ENCODE data around the gene EXTL1. TPM values are rescaled to one million over a fixed set of nuclear protein-coding genes. Genes with fewer than 3 reads are reported as not detected.

Gene EXTL1
- polyA plus RNA-seq, 4 donors = 0.41 to 0.51 TPM; not detected in 2

- Histone ChIP-seq H3K4me3 (ENCODE audit: low read depth in 1 of 3, low read length in 3 of 3) (peak overlapping the region in 2 of 3 donors; percentile 35 to 73), H3K27ac (ENCODE audit: low read depth in 1 of 3, low read length in 2 of 3) (peak overlapping the region in 1 of 3 donors; percentile 91), H3K27me3 (ENCODE audit: control insufficient read depth in 3 of 3, insufficient read depth in 3 of 3, low read length in 3 of 3) (peaks cover 14 to 22% (median 18%) of the 10 kb centered on the region in 3 donors), H3K4me1 (ENCODE audit: control insufficient read depth in 3 of 3, insufficient read depth in 2 of 3, low read depth in 1 of 3, low read length in 2 of 3) (peaks cover 0 to 51% (median 2%) of the 10 kb centered on the region in 3 donors), H3K9me3 (ENCODE audit: control insufficient read depth in 2 of 2, insufficient read depth in 1 of 2, low read depth in 1 of 2, low read length in 1 of 2) (no peaks in the 10 kb centered on the region), H3K36me3 (ENCODE audit: control insufficient read depth in 3 of 3, insufficient read depth in 2 of 3, low read depth in 1 of 3, low read length in 3 of 3) (peaks cover 0 to 29% (median 0%) of the 10 kb centered on the region in 3 donors)
- DNase-seq (peak in 1 of 2 donors; percentile 71), FAIRE-seq (no peak)
- 5 to 7% (median 6%) methylated on average over 30 to 57 of the region's 57 CpGs for WGBS, 3 donors
Measured at GRCh38 chr1:26046246-26047095, 24.9 kb downstream of the EXTL1 start.

- Histone ChIP-seq H3K27me3 (ENCODE audit: control insufficient read depth in 3 of 3, insufficient read depth in 3 of 3, low read length in 3 of 3) (peaks cover 14 to 22% (median 18%) of the 10 kb centered on the region in 3 donors), H3K4me3 (ENCODE audit: low read depth in 1 of 3, low read length in 3 of 3) (peak overlapping the region in 1 of 3 donors; percentile 73), H3K27ac (ENCODE audit: low read depth in 1 of 3, low read length in 2 of 3) (peak overlapping the region in 1 of 3 donors; percentile 91), H3K9me3 (ENCODE audit: control insufficient read depth in 2 of 2, insufficient read depth in 1 of 2, low read depth in 1 of 2, low read length in 1 of 2) (no peaks in the 10 kb centered on the region), H3K36me3 (ENCODE audit: control insufficient read depth in 3 of 3, insufficient read depth in 2 of 3, low read depth in 1 of 3, low read length in 3 of 3) (peaks cover 0 to 21% (median 0%) of the 10 kb centered on the region in 3 donors), H3K4me1 (ENCODE audit: control insufficient read depth in 3 of 3, insufficient read depth in 2 of 3, low read depth in 1 of 3, low read length in 2 of 3) (peaks cover 0 to 51% (median 2%) of the 10 kb centered on the region in 3 donors)
- FAIRE-seq (no peak), DNase-seq (no peak)
- WGBS, 3 donors = 73 to 77% (median 74%) methylated on average over 7 of the region's 7 CpGs
Measured at GRCh38 chr1:26047278-26047874, 25.8 kb downstream of the EXTL1 start.

- FAIRE-seq = no peak
Measured at GRCh38 chr1:26049531-26050247, 28.1 kb downstream of the EXTL1 start.

GRCh38 chr1:26050248-26050640 is 28.7 kb downstream of the EXTL1 start:
- Histone ChIP-seq H3K9me3 (ENCODE audit: control insufficient read depth in 2 of 2, insufficient read depth in 1 of 2, low read depth in 1 of 2, low read length in 1 of 2) (no peaks in the 10 kb centered on the region), H3K36me3 (ENCODE audit: control insufficient read depth in 3 of 3, insufficient read depth in 2 of 3, low read depth in 1 of 3, low read length in 3 of 3) (no peaks in the 10 kb centered on the region), H3K4me1 (ENCODE audit: control insufficient read depth in 3 of 3, insufficient read depth in 2 of 3, low read depth in 1 of 3, low read length in 2 of 3) (peaks cover 0 to 48% (median 2%) of the 10 kb centered on the region in 3 donors), H3K4me3 (ENCODE audit: low read depth in 1 of 3, low read length in 3 of 3) (no peak overlapping the region), H3K27me3 (ENCODE audit: control insufficient read depth in 3 of 3, insufficient read depth in 3 of 3, low read length in 3 of 3) (peaks cover 10 to 17% (median 12%) of the 10 kb centered on the region in 3 donors), H3K27ac (ENCODE audit: low read depth in 1 of 3, low read length in 2 of 3) (peak overlapping the region in 1 of 3 donors; percentile 89)
- FAIRE-seq (no peak), DNase-seq (no peak)
- WGBS, 3 donors = 91 to 95% (median 91%) methylated on average over 6 of the region's 6 CpGs

More at GRCh38 chr1:26049531-26050247, 28.1 kb downstream of the EXTL1 start:
- Histone ChIP-seq H3K4me1 (ENCODE audit: control insufficient read depth in 3 of 3, insufficient read depth in 2 of 3, low read depth in 1 of 3, low read length in 2 of 3) (peaks cover 0 to 49% (median 2%) of the 10 kb centered on the region in 3 donors), H3K27me3 (ENCODE audit: control insufficient read depth in 3 of 3, insufficient read depth in 3 of 3, low read length in 3 of 3) (peaks cover 14 to 22% (median 17%) of the 10 kb centered on the region in 3 donors), H3K9me3 (ENCODE audit: control insufficient read depth in 2 of 2, insufficient read depth in 1 of 2, low read depth in 1 of 2, low read length in 1 of 2) (no peaks in the 10 kb centered on the region), H3K36me3 (ENCODE audit: control insufficient read depth in 3 of 3, insufficient read depth in 2 of 3, low read depth in 1 of 3, low read length in 3 of 3) (no peaks in the 10 kb centered on the region), H3K4me3 (ENCODE audit: low read depth in 1 of 3, low read length in 3 of 3) (no peak overlapping the region), H3K27ac (ENCODE audit: low read depth in 1 of 3, low read length in 2 of 3) (peak overlapping the region in 2 of 3 donors; percentile 0 to 89)
- WGBS, 3 donors = 38 to 65% (median 43%) methylated on average over 10 of the region's 10 CpGs
- DNase-seq = peak; percentile 90 to 93

- Histone ChIP-seq H3K27me3 (ENCODE audit: control insufficient read depth in 3 of 3, insufficient read depth in 3 of 3, low read length in 3 of 3) (peaks cover 0 to 9% (median 0%) of the 10 kb centered on the region in 3 donors), H3K36me3 (ENCODE audit: control insufficient read depth in 3 of 3, insufficient read depth in 2 of 3, low read depth in 1 of 3, low read length in 3 of 3) (no peaks in the 10 kb centered on the region), H3K4me1 (ENCODE audit: control insufficient read depth in 3 of 3, insufficient read depth in 2 of 3, low read depth in 1 of 3, low read length in 2 of 3) (peaks cover 0 to 29% (median 2%) of the 10 kb centered on the region in 3 donors), H3K4me3 (ENCODE audit: low read depth in 1 of 3, low read length in 3 of 3) (peak overlapping the region in 1 of 3 donors; percentile 38), H3K9me3 (ENCODE audit: control insufficient read depth in 2 of 2, insufficient read depth in 1 of 2, low read depth in 1 of 2, low read length in 1 of 2) (no peaks in the 10 kb centered on the region), H3K27ac (ENCODE audit: low read depth in 1 of 3, low read length in 2 of 3) (peak overlapping the region in 1 of 3 donors; percentile 84)
- peak; percentile 49 to 76 for DNase-seq
- no peak for FAIRE-seq
- 36 to 58% (median 55%) methylated on average over 16 of the region's 16 CpGs for WGBS, 3 donors
Measured at GRCh38 chr1:26053718-26054560, 32.4 kb downstream of the EXTL1 start.

GRCh38 chr1:26055041-26055440 is 33.5 kb downstream of the EXTL1 start:
- WGBS, 3 donors = 87 to 91% (median 90%) methylated on average over 2 of the region's 2 CpGs
- FAIRE-seq = no peak
- H3K9me3 ChIP-seq (ENCODE audit: control insufficient read depth in 2 of 2, insufficient read depth in 1 of 2, low read depth in 1 of 2, low read length in 1 of 2) = no peaks in the 10 kb centered on the region
- no peaks in the 10 kb centered on the region for H3K36me3 ChIP-seq (ENCODE audit: control insufficient read depth in 3 of 3, insufficient read depth in 2 of 3, low read depth in 1 of 3, low read length in 3 of 3)
- H3K27me3 ChIP-seq (ENCODE audit: control insufficient read depth in 3 of 3, insufficient read depth in 3 of 3, low read length in 3 of 3) = peaks cover 0 to 5% (median 0%) of the 10 kb centered on the region in 3 donors
- H3K4me1 ChIP-seq (ENCODE audit: control insufficient read depth in 3 of 3, insufficient read depth in 2 of 3, low read depth in 1 of 3, low read length in 2 of 3) = peaks cover 0 to 19% (median 0%) of the 10 kb centered on the region in 3 donors
- no peak overlapping the region for H3K27ac ChIP-seq (ENCODE audit: low read depth in 1 of 3, low read length in 2 of 3)
- DNase-seq = no peak
- no peak overlapping the region for H3K4me3 ChIP-seq (ENCODE audit: low read depth in 1 of 3, low read length in 3 of 3)

- WGBS, 3 donors = 76 to 91% (median 77%) methylated on average over 2 of the region's 2 CpGs
- no peak overlapping the region for H3K27ac ChIP-seq (ENCODE audit: low read depth in 1 of 3, low read length in 2 of 3)
- H3K9me3 ChIP-seq (ENCODE audit: control insufficient read depth in 2 of 2, insufficient read depth in 1 of 2, low read depth in 1 of 2, low read length in 1 of 2) = no peaks in the 10 kb centered on the region
- H3K4me3 ChIP-seq (ENCODE audit: low read depth in 1 of 3, low read length in 3 of 3) = no peak overlapping the region
- DNase-seq (no peak), FAIRE-seq (no peak)
- peaks cover 0 to 15% (median 0%) of the 10 kb centered on the region in 3 donors for H3K4me1 ChIP-seq (ENCODE audit: control insufficient read depth in 3 of 3, insufficient read depth in 2 of 3, low read depth in 1 of 3, low read length in 2 of 3)
- H3K27me3 ChIP-seq (ENCODE audit: control insufficient read depth in 3 of 3, insufficient read depth in 3 of 3, low read length in 3 of 3) = no peaks in the 10 kb centered on the region
- H3K36me3 ChIP-seq (ENCODE audit: control insufficient read depth in 3 of 3, insufficient read depth in 2 of 3, low read depth in 1 of 3, low read length in 3 of 3) = no peaks in the 10 kb centered on the region
Measured at GRCh38 chr1:26057189-26057588, 35.6 kb downstream of the EXTL1 start.
